ENCODE results near the gene ZNF442.
"Not testable (repeated sequence)": the region's sequence is repeated elsewhere in the genome, so short reads cannot be mapped to it uniquely, and the experiment has no call there.

The ZNF442 gene

DNA sequence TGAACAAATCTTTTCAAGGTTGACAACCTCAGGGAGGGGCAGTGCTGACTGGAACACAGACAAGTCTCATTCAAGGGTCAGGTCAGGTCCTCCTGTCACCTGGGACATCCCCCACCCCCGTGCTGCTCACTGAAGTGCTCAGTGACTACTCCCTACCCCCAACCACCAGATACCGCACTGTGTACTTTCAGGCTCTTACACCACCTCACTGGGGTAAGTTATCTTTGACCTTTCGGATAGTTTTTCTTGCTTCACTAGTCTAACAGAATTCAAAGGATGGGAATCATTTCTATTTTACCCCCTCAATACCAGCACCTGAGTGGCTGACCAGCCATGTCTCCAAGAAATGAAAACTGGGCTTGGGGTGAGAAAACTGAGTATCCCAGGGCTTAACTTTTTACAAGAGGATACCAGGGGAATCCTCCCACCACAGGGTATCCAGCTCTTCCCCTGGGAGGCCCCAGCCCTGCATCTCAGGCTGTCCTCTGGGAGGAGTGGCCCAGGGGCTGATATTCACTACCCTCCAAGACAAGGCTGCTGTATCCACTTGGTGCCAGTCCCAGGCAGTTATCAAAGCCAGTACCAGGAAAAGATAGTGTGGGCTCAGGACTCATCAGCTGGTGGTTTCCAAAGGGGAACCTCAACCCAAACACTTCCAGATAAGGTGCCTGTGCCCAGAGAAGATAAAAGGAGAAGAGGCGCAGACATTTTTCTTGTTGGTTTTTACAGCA, 34.1 kb downstream of the ZNF442 start:
- FAIRE-seq (peak; percentile 97), DNase-seq (ENCODE audit: extremely low spot score, insufficient read length, low read depth) (peak; percentile 40)

- DNase-seq (ENCODE audit: extremely low spot score, insufficient read length, low read depth) = no peak
- FAIRE-seq = no peak
Observed at GRCh38 chr19:12330340-12330739, 35.1 kb downstream of the ZNF442 start.

GRCh38 chr19:12325690-12326089, 39.8 kb downstream of the ZNF442 start:
- FAIRE-seq = no peak
- no peak for DNase-seq (ENCODE audit: extremely low spot score, insufficient read length, low read depth)

DNA sequence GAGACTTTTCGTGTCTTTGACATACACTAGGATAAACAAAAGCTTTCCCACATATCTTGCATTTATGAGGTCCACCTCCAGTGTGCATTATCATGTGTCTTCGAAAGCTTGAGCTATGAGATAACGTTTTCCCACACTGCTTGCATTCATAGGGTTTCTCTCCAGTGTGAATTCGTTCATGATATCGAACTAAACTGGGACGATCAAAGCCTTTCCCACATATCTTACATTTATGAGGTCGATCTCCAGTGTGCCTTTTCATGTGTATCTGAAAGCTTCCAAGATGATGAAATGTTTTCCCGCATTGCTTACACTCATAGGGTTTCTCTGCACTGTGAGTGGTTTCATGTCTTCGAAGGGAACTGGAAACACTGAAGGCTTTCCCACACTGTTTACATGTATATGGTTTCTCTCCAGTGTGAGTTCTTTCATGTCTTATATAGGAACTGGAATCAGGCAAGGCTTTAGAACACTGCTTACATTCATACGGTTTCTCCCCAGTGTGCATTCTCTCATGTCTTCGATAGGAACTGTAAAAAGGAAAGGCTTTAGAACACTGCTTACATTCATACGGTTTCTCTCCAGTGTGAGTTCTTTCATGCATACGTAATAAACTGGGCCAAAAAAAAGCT, 46.6 kb downstream of the ZNF442 start:
- no peak for DNase-seq (ENCODE audit: extremely low spot score, insufficient read length, low read depth)
- no peak for FAIRE-seq

DNA sequence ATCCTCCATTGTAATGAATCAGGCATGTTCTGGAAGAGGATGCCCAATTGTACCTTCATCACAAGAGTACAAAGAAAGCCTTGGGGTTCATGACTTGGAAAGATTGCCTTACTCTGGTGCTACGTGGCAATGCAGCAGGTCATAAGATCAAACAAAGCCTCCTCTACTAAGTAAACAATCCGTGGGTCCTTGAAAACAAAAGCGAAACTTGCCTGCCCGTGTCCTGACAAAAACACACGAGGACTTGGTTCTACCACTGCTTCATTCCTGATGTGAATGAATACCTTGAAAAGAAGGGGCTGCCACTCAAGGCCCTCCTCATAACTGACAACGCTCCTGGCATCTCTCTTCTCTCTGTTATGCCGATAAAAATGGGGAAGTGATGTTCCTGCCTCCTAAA, 50.9 kb downstream of the ZNF442 start:
- no peak for DNase-seq (ENCODE audit: extremely low spot score, insufficient read length, low read depth)
- no peak for FAIRE-seq

GRCh38 chr19:12308891-12309290, 56.6 kb downstream of the ZNF442 start:
- FAIRE-seq; DNase-seq (ENCODE audit: extremely low spot score, insufficient read length, low read depth): not testable (repeated sequence)
